Measurements from ENCODE around the gene TFB1M.
"Not testable (repeated sequence)": the region's sequence is repeated elsewhere in the genome, so short reads cannot be mapped to it uniquely, and the experiment has no call there.

Gene TFB1M

GRCh38 chr6:155237613-155238012, 76.7 kb downstream of the TFB1M start:
- no peak for DNase-seq (ENCODE audit: low read depth)

DNA sequence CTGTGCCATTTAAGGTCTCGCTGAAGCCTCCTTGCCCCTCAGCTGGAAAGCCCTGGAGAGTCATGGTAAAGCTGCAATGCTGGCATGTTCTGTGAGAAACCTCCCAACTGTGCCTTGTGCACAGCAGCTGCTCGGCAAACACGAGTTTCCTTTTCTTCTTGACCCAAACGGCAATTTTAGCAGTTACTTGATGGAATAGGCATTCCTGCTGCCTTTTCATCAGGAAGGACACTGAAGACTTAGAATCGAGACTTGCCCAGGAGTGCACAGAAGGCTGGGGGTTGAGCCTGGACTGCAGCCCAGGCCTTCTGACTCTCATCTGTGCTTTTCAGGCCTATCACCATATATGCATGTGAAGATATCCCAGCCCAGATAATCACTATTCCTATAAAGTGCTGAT, 79.2 kb downstream of the TFB1M start:
- DNase-seq (ENCODE audit: low read depth) = no peak

DNA sequence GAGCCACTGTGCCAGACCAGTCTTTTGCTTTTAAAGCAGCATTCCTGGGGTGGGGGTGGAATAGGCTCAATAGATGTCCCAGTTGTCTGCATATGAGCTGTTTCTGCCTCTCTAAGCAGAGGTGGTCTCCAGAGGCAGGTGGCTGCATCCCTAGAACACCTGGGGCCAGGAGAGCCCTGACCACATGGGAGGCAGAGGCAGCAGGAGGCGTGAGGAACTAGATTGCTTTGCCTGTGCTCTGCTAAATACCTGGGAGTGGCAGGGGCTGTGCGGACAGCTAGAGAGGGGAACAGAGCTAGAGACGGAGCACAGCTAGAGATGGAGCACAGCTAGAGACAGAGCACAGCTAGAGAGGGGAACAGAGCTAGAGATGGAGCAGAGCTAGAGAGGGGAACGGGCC, 79.6 kb downstream of the TFB1M start:
- no peak for DNase-seq (ENCODE audit: low read depth)

- no peak for DNase-seq (ENCODE audit: low read depth)
Measured at GRCh38 chr6:155234167-155234566, 80.1 kb downstream of the TFB1M start.

DNA sequence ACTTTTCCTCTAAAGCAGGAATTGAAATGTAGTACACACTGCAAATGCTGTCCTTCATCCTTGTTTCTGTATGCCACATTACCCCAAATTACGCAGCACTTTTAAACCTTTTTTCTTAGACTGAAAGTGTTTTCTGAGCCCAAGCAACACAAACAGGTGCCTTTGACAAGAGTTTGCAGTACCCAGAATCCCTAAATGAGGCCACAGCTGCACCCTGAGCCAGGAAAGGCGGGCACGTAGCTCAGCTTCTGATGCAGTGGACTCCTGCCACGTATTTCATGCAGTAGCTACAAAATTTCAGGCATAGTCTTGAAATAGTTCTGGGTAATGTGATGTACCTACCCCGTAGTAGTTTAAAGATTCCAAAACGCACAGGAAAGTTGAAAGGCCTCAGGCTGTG, 81.4 kb downstream of the TFB1M start:
- DNase-seq (ENCODE audit: low read depth) = no peak

- not testable (repeated sequence) for DNase-seq (ENCODE audit: low read depth)
Measured at GRCh38 chr6:155230975-155231374, 83.3 kb downstream of the TFB1M start.

GRCh38 chr6:155228546-155229166, 85.6 kb downstream of the TFB1M start:
- no peak for DNase-seq (ENCODE audit: low read depth)

- DNase-seq (ENCODE audit: low read depth) = no peak
Measured at GRCh38 chr6:155227046-155227445, 87.2 kb downstream of the TFB1M start.

- no peak for DNase-seq (ENCODE audit: low read depth)
Measured at GRCh38 chr6:155224618-155225017, 89.7 kb downstream of the TFB1M start.

- peak; percentile 15 for DNase-seq (ENCODE audit: low read depth)
Measured at GRCh38 chr6:155223646-155224451, 90.4 kb downstream of the TFB1M start.

DNA sequence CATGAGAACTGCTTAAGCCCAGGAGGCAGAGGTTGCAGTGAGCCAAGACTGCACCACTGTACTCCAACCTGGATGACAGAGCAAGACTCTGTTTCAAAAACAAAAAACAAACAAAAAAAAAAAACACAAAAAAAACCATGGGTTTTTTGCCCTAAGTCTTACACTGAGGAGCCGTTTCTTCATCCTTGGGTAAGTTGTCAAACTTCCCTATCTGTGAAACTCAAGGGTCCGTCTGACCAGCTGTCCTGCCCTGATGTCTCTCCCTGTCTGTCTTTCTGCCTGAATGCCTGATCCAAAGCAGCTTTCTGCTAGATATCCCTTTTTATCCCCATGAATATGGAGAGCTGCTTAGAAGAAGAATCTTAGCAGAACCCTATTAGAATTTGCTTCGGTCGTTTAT, 91.8 kb downstream of the TFB1M start:
- no peak for DNase-seq (ENCODE audit: low read depth)

GRCh38 chr6:155221086-155221485, 93.2 kb downstream of the TFB1M start:
- DNase-seq (ENCODE audit: low read depth) = no peak

DNA sequence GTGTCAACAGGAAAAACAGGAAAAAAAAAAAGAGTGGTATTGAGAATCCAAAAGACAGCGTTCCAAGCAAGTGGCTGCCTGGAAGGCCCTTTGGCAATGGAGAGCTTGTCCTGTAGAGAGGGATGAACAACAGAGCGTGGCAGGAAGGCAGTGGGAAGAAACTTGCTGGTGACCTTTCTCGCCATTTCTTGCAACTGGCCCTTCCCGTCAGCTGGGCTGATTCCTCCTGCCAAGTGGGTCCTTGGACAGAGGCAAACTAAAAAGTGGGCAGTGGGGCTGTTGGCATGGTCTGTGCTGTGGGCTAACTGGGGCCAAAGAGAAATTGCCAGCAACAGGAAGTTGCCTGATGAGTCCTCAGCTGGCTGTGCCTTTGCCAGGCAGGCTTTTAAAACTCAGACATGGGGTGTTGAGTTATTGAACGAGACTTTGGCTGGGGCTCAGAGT, 94.4 kb downstream of the TFB1M start:
- no peak for DNase-seq (ENCODE audit: low read depth)

DNA sequence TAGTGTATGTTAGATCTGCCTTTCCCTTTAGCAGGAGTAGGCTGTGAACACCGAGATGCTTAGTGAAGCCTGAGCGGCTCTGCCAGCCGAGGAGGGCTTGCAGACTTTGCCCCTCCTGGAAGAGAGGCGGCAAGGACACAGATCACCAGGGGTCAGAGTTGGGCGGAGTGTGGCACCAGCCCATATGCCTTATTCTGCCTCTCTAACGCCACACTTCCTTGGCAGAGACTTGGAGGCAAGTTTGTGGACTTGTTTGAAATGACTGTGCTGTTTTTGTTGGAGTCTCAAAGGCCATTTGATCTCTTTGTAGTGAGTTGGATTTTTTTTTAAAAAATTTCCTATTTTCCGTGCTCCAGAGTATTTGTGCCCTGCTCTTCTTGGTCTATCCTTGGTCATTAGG, 95.0 kb downstream of the TFB1M start:
- no peak for DNase-seq (ENCODE audit: low read depth)

GRCh38 chr6:155218711-155219110, 95.6 kb downstream of the TFB1M start:
- not testable (repeated sequence) for DNase-seq (ENCODE audit: low read depth)

DNA sequence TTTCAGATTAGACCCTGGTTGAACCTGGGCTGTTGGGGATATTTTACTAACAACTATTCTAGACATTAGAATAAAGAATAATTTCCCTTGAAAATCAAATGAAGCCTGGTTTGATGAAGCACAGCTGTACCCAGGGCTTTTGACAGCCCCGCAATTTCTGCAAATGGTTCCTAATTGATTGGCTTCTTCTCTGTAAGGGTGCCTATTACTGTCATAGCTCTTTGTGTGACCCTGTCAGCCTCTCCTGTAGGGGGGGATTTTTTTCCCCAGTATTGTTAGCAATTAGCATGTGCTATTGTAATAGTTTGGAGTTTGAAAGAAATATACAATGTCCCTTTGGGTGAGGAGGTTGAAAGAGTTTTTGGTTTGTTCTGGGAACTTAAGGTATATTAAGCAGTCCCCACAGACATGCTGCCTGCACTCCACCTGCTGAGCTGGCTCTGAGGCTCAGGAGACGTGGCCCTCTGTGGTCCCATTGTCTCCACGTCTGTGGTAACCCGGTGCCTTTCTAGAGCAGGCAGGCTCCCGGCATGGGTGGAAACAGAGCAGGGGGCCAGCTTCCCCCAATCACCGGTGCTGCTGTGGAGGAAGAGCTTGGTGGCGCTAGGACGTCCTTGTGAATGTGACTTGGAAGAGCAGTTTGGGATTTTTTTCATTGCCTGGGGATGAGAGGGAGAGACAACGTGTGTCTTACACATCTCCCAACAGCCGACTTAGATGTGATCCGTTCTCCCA, 97.8 kb downstream of the TFB1M start:
- no peak for DNase-seq (ENCODE audit: low read depth)

DNA sequence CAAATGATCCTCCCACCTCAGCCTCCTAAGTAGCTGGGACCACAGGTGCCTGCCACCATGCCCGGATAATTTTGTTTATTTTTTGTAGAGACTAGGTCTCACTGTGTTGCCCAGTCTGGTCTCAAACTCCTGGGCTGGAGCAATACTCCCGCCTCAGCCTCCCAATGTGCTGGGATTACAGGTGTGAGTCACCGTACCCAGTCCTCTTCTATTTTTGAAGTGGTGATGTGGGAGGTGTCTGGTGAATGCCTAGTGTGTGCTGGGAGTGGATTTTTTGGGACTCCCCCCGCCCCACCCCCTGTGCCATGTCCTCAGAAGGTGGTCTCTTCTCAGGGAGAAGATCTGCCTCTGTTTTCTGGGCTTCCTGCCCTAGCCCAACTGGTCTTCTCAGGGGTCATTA, 98.4 kb downstream of the TFB1M start:
- no peak for DNase-seq (ENCODE audit: low read depth)

GRCh38 chr6:155213611-155214372, 100.5 kb downstream of the TFB1M start:
- no peak for DNase-seq (ENCODE audit: low read depth)

DNA sequence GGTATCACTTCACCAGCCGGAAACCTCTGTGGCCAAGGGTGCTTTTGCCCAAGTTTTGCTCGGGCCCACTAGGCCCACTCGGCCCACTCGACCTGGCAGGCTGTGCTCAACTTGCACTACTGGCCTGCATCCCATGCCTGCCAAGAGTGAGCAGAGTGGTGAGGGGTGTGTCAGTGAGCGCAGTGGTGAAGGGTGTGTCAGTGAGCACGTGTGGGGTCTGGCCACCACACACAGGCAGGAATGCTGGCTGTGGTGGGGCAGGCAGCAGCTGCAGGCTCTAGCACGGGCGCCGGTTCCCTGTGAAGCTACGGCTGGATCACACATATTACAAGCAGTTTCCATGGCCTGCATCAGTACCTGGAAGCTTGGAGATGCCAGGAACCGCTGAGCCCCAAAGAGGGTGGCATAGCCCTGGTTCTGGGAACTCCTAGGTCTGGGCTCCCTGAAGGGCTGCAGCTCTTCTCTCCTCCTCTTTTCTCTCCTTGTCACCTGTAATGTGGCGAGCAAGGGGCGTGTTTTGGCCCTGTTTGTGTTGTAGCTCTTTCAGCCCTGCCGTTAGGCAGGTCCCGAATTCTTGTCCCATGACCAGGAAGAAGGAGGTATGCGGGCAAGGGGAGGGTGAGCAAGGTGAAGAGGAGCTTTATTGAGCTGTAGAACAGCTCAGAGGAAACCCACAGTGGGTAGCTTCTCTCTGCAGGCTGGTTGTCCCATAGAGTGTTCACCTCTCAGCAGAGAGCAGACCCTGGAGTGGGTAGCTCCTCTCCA, 101.5 kb downstream of the TFB1M start:
- no peak for DNase-seq (ENCODE audit: low read depth)

DNA sequence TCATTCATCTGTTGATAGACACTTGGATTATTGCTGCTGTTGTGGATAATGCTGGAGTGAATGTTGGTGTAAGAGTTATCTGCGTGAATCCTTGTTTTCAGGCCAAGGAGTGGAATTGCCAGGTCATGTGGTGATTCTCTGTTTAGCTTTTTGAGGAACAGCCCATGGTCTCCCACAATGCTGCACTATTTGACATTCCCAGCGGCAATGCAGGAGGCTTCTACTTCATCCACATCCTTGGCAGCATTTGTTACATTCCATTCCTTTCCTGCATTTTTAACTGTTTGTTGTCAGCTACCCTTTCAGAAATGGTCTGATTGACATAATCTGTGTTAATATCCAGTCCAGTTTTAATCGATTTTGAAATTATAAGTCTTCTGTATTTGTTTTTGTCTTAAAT, 102.2 kb downstream of the TFB1M start:
- DNase-seq (ENCODE audit: low read depth) = no peak

GRCh38 chr6:155207223-155207622, 107.1 kb downstream of the TFB1M start:
- DNase-seq (ENCODE audit: low read depth) = no peak

Data from stimulated activated CD8-positive, alpha-beta memory T cell treated with anti-CD3 and anti-CD28 coated beads, Interleukin-7, amount 100 ng/mL, for 24 hours (primary cell).